Loucy (cell line): ENCODE data around the gene DLG1.

Experiments used
- H2AFZ ChIP-seq: fragments of 200-600 bp; sonication (generic); 2 replicates; pipeline ENCODE4 v1.6.0; 2016; ENCODE audit warnings: antibody characterized with exemption, mild to moderate bottlenecking, low read length, moderate library complexity
- H3F3A ChIP-seq: fragments of 200-600 bp; 2 replicates; pipeline ENCODE4 v1.6.0; 2016; ENCODE audit warnings: antibody characterized with exemption, low read depth, mild to moderate bottlenecking
- H3K27me3 ChIP-seq: fragments of 200-600 bp; sonication (generic); 2 replicates; pipeline ENCODE4 v1.6.1; 2014; ENCODE audit warnings: low read length, mild to moderate bottlenecking; ENCODE audit not compliant: insufficient read depth, poor library complexity, severe bottlenecking
- H3K36me3 ChIP-seq: fragments of 200-600 bp; sonication (generic); 2 replicates; pipeline ENCODE4 v1.6.1; 2016; ENCODE audit warnings: low read length; ENCODE audit not compliant: insufficient read depth
- H3K4me1 ChIP-seq: fragments of 200-600 bp; sonication (generic); 2 replicates; pipeline ENCODE4 v1.5.1; 2014; ENCODE audit warnings: low read length, mild to moderate bottlenecking; ENCODE audit not compliant: insufficient read depth, poor library complexity, severe bottlenecking
- H3K4me2 ChIP-seq: fragments of 200-600 bp; sonication (generic); 2 replicates; pipeline ENCODE4 v1.6.0; 2014; ENCODE audit warnings: antibody characterized with exemption, low read length, low read depth, mild to moderate bottlenecking; ENCODE audit not compliant: poor library complexity, severe bottlenecking
- H3K4me3 ChIP-seq: fragments of 200-600 bp; sonication (generic); 2 replicates; pipeline ENCODE4 v1.5.1; 2014; ENCODE audit warnings: low read length, mild to moderate bottlenecking, mixed read lengths; ENCODE audit not compliant: poor library complexity, severe bottlenecking
- H3K79me2 ChIP-seq: fragments of 200-600 bp; sonication (generic); 2 replicates; pipeline ENCODE4 v1.6.1; 2014; ENCODE audit warnings: low read length; ENCODE audit not compliant: insufficient read depth
- H3K9ac ChIP-seq: fragments of 200-600 bp; sonication (generic); 2 replicates; pipeline ENCODE4 v1.6.0; 2014; ENCODE audit warnings: mild to moderate bottlenecking, low read depth, low read length, moderate library complexity; ENCODE audit not compliant: poor library complexity, severe bottlenecking
- H3K9me2 ChIP-seq: fragments of 200-600 bp; sonication (generic); replicated peaks from 2 replicates; pipeline ENCODE4 v1.6.1; 2016; ENCODE audit warnings: low read depth, low read length, mixed read lengths
- H3K9me3 ChIP-seq: fragments of 200-600 bp; sonication (generic); 2 replicates; pipeline ENCODE4 v1.6.1; 2014; ENCODE audit warnings: mild to moderate bottlenecking, antibody characterized with exemption, low read length, low read depth; ENCODE audit not compliant: insufficient read depth
- H4K20me1 ChIP-seq: fragments of 200-600 bp; sonication (generic); 2 replicates; pipeline ENCODE4 v1.6.0; 2014; ENCODE audit warnings: antibody characterized with exemption, low read length, mild to moderate bottlenecking; ENCODE audit not compliant: insufficient read depth, poor library complexity, severe bottlenecking
- EZH2phosphoT487 ChIP-seq: fragments of 200-600 bp; IDR thresholded peaks from 2 replicates; pipeline ENCODE4 v1.6.1; 2018; ENCODE audit warnings: antibody characterized with exemption, mild to moderate bottlenecking, moderate library complexity, borderline replicate concordance
- TF ChIP-seq, protein P1 (sequence below): fragments of 200-600 bp; sonication (generic); conservative IDR thresholded peaks from 2 replicates; pipeline ENCODE4 v1.5.1; 2014; ENCODE audit warnings: mild to moderate bottlenecking, antibody characterized with exemption, low read length

DLG1 gene

DNA sequence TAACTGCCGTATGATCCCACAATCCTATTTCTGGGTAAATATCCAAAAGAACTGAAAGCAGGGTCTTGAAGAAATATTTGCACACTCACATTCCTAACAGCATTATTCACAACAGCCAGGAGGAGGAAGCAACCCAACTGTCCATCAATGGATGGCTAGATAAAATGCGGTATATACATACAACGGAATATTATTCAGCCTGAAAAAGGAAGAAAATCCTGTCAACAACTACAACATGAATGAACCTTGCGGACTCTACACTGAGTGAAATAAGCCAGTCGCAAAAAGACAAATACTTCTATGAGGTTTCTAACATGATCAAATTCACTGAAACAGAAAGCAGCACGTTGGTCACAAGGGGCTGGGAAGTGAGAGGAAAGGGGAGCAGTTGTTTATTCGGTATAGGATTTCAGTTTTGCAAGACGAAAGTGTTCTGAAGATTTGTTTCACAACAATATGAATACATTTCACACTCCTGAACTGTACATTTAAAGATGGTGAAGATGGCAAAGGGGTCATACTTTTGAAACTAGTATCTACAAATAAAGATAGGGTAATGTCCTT lies 6.2 kb downstream of the DLG1 start:
- Histone ChIP-seq H3K79me2 (peaks cover 92% of the 10 kb centered on the region), H2AFZ (no peak overlapping the region), H3K9me2 (no peaks in the 10 kb centered on the region), H3K36me3 (peaks cover 23% of the 10 kb centered on the region; the same call in 1 of the 2 replicates), H3K27me3 (no peaks in the 10 kb centered on the region), H3K4me1 (peaks cover 44% of the 10 kb centered on the region), H3K9ac (no peak overlapping the region), H4K20me1 (peaks cover 69% of the 10 kb centered on the region), H3K4me3 (no peak overlapping the region), H3K9me3 (no peaks in the 10 kb centered on the region), H3F3A (no peaks in the 10 kb centered on the region), H3K4me2 (peak overlapping the region; percentile 85)
- TF ChIP-seq, protein P1, sequence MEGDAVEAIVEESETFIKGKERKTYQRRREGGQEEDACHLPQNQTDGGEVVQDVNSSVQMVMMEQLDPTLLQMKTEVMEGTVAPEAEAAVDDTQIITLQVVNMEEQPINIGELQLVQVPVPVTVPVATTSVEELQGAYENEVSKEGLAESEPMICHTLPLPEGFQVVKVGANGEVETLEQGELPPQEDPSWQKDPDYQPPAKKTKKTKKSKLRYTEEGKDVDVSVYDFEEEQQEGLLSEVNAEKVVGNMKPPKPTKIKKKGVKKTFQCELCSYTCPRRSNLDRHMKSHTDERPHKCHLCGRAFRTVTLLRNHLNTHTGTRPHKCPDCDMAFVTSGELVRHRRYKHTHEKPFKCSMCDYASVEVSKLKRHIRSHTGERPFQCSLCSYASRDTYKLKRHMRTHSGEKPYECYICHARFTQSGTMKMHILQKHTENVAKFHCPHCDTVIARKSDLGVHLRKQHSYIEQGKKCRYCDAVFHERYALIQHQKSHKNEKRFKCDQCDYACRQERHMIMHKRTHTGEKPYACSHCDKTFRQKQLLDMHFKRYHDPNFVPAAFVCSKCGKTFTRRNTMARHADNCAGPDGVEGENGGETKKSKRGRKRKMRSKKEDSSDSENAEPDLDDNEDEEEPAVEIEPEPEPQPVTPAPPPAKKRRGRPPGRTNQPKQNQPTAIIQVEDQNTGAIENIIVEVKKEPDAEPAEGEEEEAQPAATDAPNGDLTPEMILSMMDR = no peak
- TF ChIP-seq EZH2phosphoT487 = no peak

DNA sequence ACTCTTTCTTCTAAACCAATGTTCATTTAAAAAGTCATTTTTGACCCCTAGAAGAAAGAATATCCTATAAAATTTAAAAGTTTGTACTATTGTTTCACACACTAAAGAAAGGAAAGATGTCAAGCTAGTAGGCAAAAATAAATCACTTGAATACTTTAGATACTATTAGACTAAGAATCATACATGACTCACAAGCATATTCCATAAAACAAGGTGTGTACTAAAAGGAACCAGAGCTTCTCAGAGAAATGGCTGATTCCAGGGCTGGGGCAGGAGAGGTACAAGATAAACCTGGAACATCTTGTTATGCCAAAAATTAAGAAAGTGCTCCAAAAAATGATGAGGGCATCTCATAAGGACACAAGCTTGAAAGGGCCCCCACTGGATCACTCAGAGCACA lies 8.7 kb downstream of the DLG1 start:
- H4K20me1 ChIP-seq = peaks cover 46% of the 10 kb centered on the region
- no peak overlapping the region for H3K9ac ChIP-seq
- peaks cover 39% of the 10 kb centered on the region for H3K36me3 ChIP-seq
- no peaks in the 10 kb centered on the region for H3K9me2 ChIP-seq
- H3K4me2 ChIP-seq = peak overlapping the region; percentile 4
- TF ChIP-seq, protein P1 = no peak
- TF ChIP-seq EZH2phosphoT487 = no peak
- H3K27me3 ChIP-seq = no peaks in the 10 kb centered on the region
- peaks cover 26% of the 10 kb centered on the region for H3K4me1 ChIP-seq
- no peak overlapping the region for H2AFZ ChIP-seq
- no peak overlapping the region for H3K4me3 ChIP-seq
- peaks cover 93% of the 10 kb centered on the region for H3K79me2 ChIP-seq
- no peaks in the 10 kb centered on the region for H3F3A ChIP-seq
- H3K9me3 ChIP-seq = no peaks in the 10 kb centered on the region

DNA sequence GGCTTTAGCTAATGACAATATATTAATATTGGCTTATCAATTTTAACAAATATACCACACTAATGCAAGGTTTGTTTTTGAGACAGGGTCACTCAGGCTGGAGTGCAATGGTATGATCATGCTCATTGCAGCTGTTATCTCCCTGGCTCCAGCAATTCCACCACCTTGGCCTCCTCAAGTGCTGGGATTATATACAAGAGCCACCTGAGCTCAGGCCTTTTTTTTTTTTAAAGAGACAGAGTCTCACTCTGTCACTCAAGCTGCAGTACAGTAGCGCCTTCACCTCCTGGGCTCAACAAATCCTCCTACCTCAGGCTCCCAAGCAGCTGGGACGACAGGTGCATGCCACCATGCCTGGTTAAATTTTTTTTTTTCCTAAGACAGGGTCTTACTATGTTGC lies 11.7 kb downstream of the DLG1 start:
- Histone ChIP-seq H3K27me3 (no peaks in the 10 kb centered on the region), H4K20me1 (peaks cover 21% of the 10 kb centered on the region), H3K4me1 (peaks cover 8% of the 10 kb centered on the region), H2AFZ (no peak overlapping the region), H3K79me2 (peaks cover 86% of the 10 kb centered on the region), H3K4me3 (no peak overlapping the region), H3K9me2 (no peaks in the 10 kb centered on the region), H3K9me3 (no peaks in the 10 kb centered on the region), H3F3A (no peaks in the 10 kb centered on the region), H3K36me3 (peaks cover 45% of the 10 kb centered on the region), H3K9ac (no peak overlapping the region), H3K4me2 (no peak overlapping the region)
- TF ChIP-seq EZH2phosphoT487 = no peak
- TF ChIP-seq, protein P1 = no peak
